ENCODE measurements around the gene PILRB. TPM values are rescaled to one million over a fixed set of nuclear protein-coding genes. Genes with fewer than 3 reads are reported as not detected.

Gene PILRB
- total and polyA plus RNA-seq, 7 donors: 4.9 to 65.6 (median 34.2) TPM

DNA sequence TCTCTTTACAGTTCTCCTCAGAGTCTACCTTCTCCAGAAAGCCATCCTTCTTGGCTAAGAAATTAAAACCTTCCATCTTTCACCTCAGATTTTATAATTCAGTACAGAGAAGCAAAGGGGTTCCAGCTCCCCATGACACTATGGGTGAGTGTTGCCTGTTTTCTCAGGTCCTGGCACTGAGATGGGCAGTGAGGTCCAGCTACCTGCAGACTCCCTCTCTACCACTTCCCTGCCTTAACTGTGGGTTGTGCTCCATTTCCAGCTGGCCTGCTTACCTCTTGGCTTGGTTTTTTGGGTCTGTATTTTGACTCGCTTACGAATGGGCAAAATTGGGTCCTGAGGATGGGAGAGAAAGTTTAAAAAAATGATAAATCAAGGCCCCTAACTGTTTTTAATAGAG lies 44.3 kb downstream of the PILRB start:
- TF ChIP-seq POLR2A (IDR thresholded peaks at IDR 0.05) (no peak), POLR2AphosphoS5 (IDR thresholded peaks at IDR 0.05) (no peak), EP300 (IDR thresholded peaks at IDR 0.05) (no peak)
- TF ChIP-seq, protein P1, sequence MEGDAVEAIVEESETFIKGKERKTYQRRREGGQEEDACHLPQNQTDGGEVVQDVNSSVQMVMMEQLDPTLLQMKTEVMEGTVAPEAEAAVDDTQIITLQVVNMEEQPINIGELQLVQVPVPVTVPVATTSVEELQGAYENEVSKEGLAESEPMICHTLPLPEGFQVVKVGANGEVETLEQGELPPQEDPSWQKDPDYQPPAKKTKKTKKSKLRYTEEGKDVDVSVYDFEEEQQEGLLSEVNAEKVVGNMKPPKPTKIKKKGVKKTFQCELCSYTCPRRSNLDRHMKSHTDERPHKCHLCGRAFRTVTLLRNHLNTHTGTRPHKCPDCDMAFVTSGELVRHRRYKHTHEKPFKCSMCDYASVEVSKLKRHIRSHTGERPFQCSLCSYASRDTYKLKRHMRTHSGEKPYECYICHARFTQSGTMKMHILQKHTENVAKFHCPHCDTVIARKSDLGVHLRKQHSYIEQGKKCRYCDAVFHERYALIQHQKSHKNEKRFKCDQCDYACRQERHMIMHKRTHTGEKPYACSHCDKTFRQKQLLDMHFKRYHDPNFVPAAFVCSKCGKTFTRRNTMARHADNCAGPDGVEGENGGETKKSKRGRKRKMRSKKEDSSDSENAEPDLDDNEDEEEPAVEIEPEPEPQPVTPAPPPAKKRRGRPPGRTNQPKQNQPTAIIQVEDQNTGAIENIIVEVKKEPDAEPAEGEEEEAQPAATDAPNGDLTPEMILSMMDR (IDR thresholded peaks at IDR 0.05): no peak
- Histone ChIP-seq H3K36me3 (no peaks in the 10 kb centered on the region), H3K4me3 (no peak overlapping the region), H3K4me1 (no peaks in the 10 kb centered on the region), H3K9me3 (no peaks in the 10 kb centered on the region), H3K27me3 (no peaks in the 10 kb centered on the region), H3K27ac (no peak overlapping the region)
- DNase-seq: no peak
- WGBS, 2 donors: 97 to 99% methylated on average over 2 of the region's 2 CpGs
- intact Hi-C loops (cut with DNase I): no loop called here

DNA sequence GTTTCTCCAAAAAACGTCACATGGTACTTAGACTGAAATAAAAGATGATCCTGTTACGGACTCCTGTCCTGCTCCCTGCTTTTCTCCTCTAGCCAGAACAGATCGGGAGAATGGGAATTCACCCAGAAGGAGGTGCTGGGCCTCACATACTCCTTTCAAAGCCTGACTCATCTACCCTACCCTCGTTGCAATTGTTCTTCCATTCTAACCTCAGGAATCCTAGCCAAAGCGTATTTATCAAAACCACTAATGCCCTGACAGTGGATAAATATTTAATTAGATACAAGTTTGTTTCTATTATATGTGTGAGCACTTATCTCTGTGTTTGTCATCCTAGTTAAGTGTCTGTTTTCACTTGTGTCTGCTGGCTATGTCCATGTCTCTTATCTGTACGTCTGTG lies 48.9 kb downstream of the PILRB start:
- TF ChIP-seq, protein P1 (IDR thresholded peaks at IDR 0.05): no peak
- TF ChIP-seq POLR2AphosphoS5 (IDR thresholded peaks at IDR 0.05) (no peak), POLR2A (IDR thresholded peaks at IDR 0.05) (no peak), EP300 (IDR thresholded peaks at IDR 0.05) (no peak)
- WGBS, 2 donors: 56 to 68% methylated on average over 6 of the region's 6 CpGs
- no peaks in the 10 kb centered on the region for H3K27me3 ChIP-seq
- H3K27ac ChIP-seq: no peak overlapping the region
- intact Hi-C loops (cut with DNase I): no loop called here
- no peaks in the 10 kb centered on the region for H3K36me3 ChIP-seq
- H3K4me3 ChIP-seq: no peak overlapping the region
- no peak for DNase-seq
- no peaks in the 10 kb centered on the region for H3K9me3 ChIP-seq
- H3K4me1 ChIP-seq: no peaks in the 10 kb centered on the region

DNA sequence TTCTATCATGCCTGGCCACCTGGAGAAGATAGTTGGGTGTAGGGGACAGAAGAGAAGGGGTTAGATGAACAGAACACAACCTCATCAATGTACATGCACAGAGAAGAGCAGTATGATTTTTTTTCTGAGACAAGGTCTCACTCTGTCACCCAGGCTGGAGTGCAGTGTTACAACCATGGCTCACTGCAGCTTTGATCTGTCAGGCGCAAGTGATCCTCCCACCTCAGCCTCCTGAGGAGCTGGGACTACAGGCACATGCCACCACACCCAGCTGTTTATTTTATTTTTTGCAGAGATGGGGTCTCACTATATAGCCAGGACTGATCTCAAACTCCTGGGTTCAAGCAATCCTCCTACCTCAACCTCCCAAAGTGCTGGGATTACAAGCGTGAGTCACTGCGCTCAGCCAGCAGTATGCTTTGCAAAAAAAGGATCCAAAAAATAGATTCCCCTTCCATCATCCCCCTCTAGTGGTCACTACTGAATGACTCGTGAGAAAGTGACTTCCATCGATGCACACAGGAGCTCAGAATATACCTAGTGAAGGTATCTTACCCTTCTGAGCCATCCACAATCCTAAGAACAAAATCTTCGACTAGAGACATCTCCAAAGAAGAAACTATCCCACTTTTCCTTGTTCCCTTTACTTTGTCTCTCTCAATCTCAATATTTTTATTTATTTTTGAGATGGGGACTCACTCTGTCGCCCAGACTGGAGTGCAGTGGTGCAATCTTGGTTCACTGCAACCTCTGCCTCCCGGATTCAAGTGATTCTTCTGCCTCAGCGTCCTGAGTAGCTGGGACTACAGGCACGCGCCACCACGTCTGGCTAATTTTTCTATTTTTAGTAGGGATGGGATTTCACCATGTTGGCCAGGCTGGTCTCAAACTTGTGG lies 49.6 kb downstream of the PILRB start:
- TF ChIP-seq, protein P1 (IDR thresholded peaks at IDR 0.05): peak in 3 of 4 experiments; percentile 36 to 46 (median 41)
- no peak for TF ChIP-seq EP300 (IDR thresholded peaks at IDR 0.05)
- no peak for TF ChIP-seq POLR2AphosphoS5 (IDR thresholded peaks at IDR 0.05)
- H3K4me3 ChIP-seq: no peak overlapping the region
- no peaks in the 10 kb centered on the region for H3K36me3 ChIP-seq
- H3K27me3 ChIP-seq: no peaks in the 10 kb centered on the region
- no peaks in the 10 kb centered on the region for H3K4me1 ChIP-seq
- intact Hi-C loops (cut with DNase I): no loop called here
- H3K27ac ChIP-seq: no peak overlapping the region
- no peak for DNase-seq
- WGBS, 2 donors: 56 to 58% methylated on average over 12 of the region's 12 CpGs
- H3K9me3 ChIP-seq: no peaks in the 10 kb centered on the region

DNA sequence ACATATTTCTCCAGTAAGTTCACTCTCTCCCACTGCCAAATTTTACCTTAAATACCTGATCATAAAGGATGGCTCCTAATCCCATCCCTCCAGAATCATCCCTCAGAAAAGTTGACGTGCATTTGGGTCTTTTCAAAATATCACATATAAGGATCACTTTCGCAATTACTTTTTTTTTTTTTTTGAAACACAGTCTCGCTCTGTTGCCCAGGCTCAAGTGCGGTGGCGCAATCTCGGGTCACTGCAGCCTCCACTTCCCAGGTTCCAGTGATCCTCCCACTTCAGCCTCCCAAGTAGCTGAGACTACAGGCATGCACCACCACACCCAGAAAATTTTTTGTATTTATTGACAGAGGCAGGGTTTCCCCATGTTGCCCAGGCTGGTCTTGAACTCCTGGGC lies 53.2 kb downstream of the PILRB start:
- intact Hi-C loops (cut with DNase I): no loop called here
- 92 to 95% methylated on average over 6 of the region's 6 CpGs for WGBS, 2 donors
- H3K9me3 ChIP-seq: no peaks in the 10 kb centered on the region
- no peaks in the 10 kb centered on the region for H3K4me1 ChIP-seq
- no peak overlapping the region for H3K27ac ChIP-seq
- TF ChIP-seq EP300 (IDR thresholded peaks at IDR 0.05) (no peak), POLR2A (IDR thresholded peaks at IDR 0.05) (no peak), POLR2AphosphoS5 (IDR thresholded peaks at IDR 0.05) (no peak)
- TF ChIP-seq, protein P1 (IDR thresholded peaks at IDR 0.05): no peak
- no peaks in the 10 kb centered on the region for H3K27me3 ChIP-seq
- H3K36me3 ChIP-seq: no peaks in the 10 kb centered on the region
- H3K4me3 ChIP-seq: no peak overlapping the region
- DNase-seq: no peak
